Ovary (tissue), 9 donors: ENCODE results near the gene ZFPM1. TPM values are rescaled to one million over a fixed set of nuclear protein-coding genes. Genes with fewer than 3 reads are reported as not detected.

Source experiments
- DNase-seq, 5 donors: peaks; one replicate each; pipeline ENCODE4 v3.0.0-alpha.2; 2019 to 2020
- H3K27ac ChIP-seq, 2 donors: fragments of 200-600 bp; one replicate each; pipeline versions ENCODE4 v1.5.1 to v1.8.0; 2019 to 2022
- H3K27me3 ChIP-seq: fragments of 200-600 bp; one replicate; pipeline ENCODE4 v1.8.0; 2022
- H3K36me3 ChIP-seq: fragments of 200-600 bp; sonication (generic); one replicate; pipeline ENCODE4 v1.5.1; 2019
- H3K4me1 ChIP-seq: one replicate; pipeline ENCODE4 v1.8.1; 2013; ENCODE audit warnings: mild to moderate bottlenecking, moderate library complexity; ENCODE audit not compliant: insufficient read depth
- H3K4me3 ChIP-seq: fragments of 200-600 bp; sonication (generic); one replicate; pipeline ENCODE4 v1.5.1; 2017
- H3K9me3 ChIP-seq, 2 donors: fragments of 200-600 bp in 1 of 2; sonication (generic) in 1 of 2; one replicate each; pipeline versions ENCODE4 v1.5.1 to v1.8.1; 2013 to 2019; ENCODE audit warnings: mild to moderate bottlenecking in 1 of 2, moderate library complexity in 1 of 2
- EP300 ChIP-seq: sonication (generic); formaldehyde crosslinking; IDR thresholded peaks from one replicate; pipeline ENCODE4 v1.6.1; 2017; ENCODE audit warnings: antibody characterized with exemption
- POLR2A ChIP-seq: fragments of 450-650 bp; IDR thresholded peaks from one replicate; pipeline ENCODE4 v1.6.1; 2017; ENCODE audit warnings: antibody characterized with exemption, mild to moderate bottlenecking, moderate library complexity
- WGBS, 3 donors: extraction: QIAGEN DNeasy Blood & Tissue Kit in 1 of 3; methylation state at CpG; one replicate each; pipeline versions ENCODE4 v1.1.5 to v1.1.7; 2013 to 2017; 5-methylcytosine and 5-hydroxymethylcytosine counted together
- intact Hi-C, 4 donors: fragments of 100-400 bp; cut with DNase I; formaldehyde crosslinking; loops; one replicate each; pipeline versions ENCODE4 v1.11.0 to v1.15.1; 2022 to 2023
- polyA plus RNA-seq, 2 donors: library from polyadenylated mRNA; stranded (reverse); fragments of 200-250 nt in 1 of 2; fragments of 350-450 nt in 1 of 2; fragmentation: Illumina TruSeq in 1 of 2; extraction: RNeasy Lipid Tissue Mini Kit (QIAGEN cat#74804) in 1 of 2; gene quantifications; one replicate each; pipeline ENCODE4 v1.2.3, GENCODE V29; 2013 to 2014
- total RNA-seq, 7 donors: library from RNA; depleted of rRNA in 2 of 7; stranded (reverse); fragments of >200 nt in 2 of 7; fragmentation: NEBNext Ultra II Directional in 3 of 7; extraction: Animal tissue kit (Norgen Biotek cat#: 25700) in 3 of 7; gene quantifications; one replicate each; pipeline versions ENCODE4 v1.1.0 to v1.2.4, GENCODE V29; 2016 to 2023
- TF ChIP-seq, protein P1 (sequence below), 3 donors: fragments of 450-650 bp in 2 of 3; fragments of 200-600 bp in 1 of 3; IDR thresholded peaks; one replicate each; pipeline versions ENCODE4 v1.5.1 to v1.8.0; 2016 to 2022; ENCODE audit warnings: antibody characterized with exemption in 3 of 3, mild to moderate bottlenecking in 1 of 3
- donor health status: DM: no; HTN: no; CAD: no; lungs with moderate emphysema.
- donor health status: DM: no; HTN: no; CAD: no.
- donor health status: Bipolar disorder and iron deficiency.
- donor health status: DM: yes; HTN: yes; CAD: no.
- donor health status: DM: no; HTN: no; CAD: no.
- donor health status: DM: yes; HTN: yes; CAD: no.

Gene ZFPM1
- total and polyA plus RNA-seq, 9 donors = 0.10 to 11.4 (median 3.5) TPM

DNA sequence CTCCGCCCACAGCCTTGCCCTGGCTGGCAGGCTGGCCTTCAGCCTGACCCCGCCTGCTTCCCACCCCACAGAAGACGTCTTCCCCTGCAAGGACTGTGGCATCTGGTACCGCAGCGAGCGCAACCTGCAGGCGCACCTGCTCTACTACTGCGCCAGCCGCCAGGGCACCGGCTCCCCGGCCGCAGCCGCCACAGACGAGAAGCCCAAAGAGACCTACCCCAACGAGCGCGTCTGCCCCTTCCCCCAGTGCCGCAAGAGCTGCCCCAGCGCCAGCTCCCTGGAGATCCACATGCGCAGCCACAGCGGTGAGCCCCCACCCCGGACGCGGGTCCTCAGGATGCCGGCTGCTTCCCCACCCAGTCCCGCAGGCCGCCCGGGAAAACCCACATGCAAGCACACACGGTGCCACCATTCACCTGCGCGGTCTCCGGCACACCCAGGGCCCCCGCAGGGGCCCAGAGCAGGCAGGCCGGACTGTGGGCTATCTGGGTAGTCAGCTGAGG is 78.9 kb downstream of the ZFPM1 start:
- no peaks in the 10 kb centered on the region for H3K9me3 ChIP-seq
- H3K4me1 ChIP-seq = peaks cover 22% of the 10 kb centered on the region
- no peaks in the 10 kb centered on the region for H3K27me3 ChIP-seq
- DNase-seq = peak in 4 of 5 donors; percentile 31 to 60 (median 54)
- no peak overlapping the region for H3K4me3 ChIP-seq
- intact Hi-C loops = no loop called here
- H3K36me3 ChIP-seq = no peaks in the 10 kb centered on the region
- peak overlapping the region in 1 of 2 donors; percentile 83 for H3K27ac ChIP-seq
- WGBS, 3 donors = 87 to 91% (median 90%) methylated on average over 33 to 34 of the region's 34 CpGs
- no peak for TF ChIP-seq POLR2A
- TF ChIP-seq EP300 = no peak
- TF ChIP-seq, protein P1, sequence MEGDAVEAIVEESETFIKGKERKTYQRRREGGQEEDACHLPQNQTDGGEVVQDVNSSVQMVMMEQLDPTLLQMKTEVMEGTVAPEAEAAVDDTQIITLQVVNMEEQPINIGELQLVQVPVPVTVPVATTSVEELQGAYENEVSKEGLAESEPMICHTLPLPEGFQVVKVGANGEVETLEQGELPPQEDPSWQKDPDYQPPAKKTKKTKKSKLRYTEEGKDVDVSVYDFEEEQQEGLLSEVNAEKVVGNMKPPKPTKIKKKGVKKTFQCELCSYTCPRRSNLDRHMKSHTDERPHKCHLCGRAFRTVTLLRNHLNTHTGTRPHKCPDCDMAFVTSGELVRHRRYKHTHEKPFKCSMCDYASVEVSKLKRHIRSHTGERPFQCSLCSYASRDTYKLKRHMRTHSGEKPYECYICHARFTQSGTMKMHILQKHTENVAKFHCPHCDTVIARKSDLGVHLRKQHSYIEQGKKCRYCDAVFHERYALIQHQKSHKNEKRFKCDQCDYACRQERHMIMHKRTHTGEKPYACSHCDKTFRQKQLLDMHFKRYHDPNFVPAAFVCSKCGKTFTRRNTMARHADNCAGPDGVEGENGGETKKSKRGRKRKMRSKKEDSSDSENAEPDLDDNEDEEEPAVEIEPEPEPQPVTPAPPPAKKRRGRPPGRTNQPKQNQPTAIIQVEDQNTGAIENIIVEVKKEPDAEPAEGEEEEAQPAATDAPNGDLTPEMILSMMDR (IDR thresholded peaks at IDR 0.05) = no peak

DNA sequence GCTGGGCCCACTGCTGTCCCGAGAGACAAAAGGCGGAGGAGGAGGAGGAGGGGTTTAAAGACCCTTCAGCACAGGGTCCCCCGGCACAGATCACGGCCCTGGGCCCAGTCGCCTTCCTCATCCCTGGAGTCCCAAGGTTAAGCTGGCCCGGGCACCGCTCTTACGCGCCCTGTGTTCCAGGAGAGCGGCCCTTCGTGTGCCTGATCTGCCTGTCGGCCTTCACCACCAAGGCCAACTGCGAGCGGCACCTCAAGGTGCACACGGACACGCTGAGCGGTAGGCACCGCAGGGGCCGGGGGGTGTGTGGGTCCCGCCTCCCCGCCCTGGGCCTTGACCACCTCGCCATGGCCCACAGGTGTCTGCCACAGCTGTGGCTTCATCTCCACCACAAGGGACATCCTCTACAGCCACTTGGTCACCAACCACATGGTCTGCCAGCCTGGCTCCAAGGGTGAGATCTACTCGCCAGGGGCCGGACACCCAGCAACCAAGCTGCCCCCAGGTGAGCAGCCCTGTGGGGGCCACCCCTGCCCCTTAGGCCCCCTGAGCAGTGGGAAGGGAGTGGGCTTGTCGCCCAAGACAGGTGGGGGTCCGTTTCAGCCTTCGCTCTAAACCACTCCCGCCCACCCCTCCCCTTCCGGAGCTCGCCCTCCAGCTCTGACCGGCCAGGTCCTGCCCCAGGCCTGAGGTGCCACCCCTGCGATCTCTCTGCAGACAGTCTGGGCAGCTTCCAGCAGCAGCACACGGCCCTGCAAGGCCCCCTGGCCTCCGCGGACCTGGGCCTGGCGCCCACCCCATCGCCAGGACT is 79.6 kb downstream of the ZFPM1 start:
- H3K4me1 ChIP-seq = peaks cover 20% of the 10 kb centered on the region
- H3K9me3 ChIP-seq = no peaks in the 10 kb centered on the region
- H3K4me3 ChIP-seq = peak overlapping the region; percentile 65
- peak; percentile 38 to 58 (median 49) for DNase-seq
- intact Hi-C loops = no loop called here
- no peaks in the 10 kb centered on the region for H3K36me3 ChIP-seq
- no peaks in the 10 kb centered on the region for H3K27me3 ChIP-seq
- no peak for TF ChIP-seq POLR2A
- TF ChIP-seq EP300 = no peak
- TF ChIP-seq, protein P1 (IDR thresholded peaks at IDR 0.05) = no peak
- 68 to 84% (median 73%) methylated on average over 23 to 37 of the region's 37 CpGs for WGBS, 3 donors
- H3K27ac ChIP-seq = peak overlapping the region; percentile 67 to 83

DNA sequence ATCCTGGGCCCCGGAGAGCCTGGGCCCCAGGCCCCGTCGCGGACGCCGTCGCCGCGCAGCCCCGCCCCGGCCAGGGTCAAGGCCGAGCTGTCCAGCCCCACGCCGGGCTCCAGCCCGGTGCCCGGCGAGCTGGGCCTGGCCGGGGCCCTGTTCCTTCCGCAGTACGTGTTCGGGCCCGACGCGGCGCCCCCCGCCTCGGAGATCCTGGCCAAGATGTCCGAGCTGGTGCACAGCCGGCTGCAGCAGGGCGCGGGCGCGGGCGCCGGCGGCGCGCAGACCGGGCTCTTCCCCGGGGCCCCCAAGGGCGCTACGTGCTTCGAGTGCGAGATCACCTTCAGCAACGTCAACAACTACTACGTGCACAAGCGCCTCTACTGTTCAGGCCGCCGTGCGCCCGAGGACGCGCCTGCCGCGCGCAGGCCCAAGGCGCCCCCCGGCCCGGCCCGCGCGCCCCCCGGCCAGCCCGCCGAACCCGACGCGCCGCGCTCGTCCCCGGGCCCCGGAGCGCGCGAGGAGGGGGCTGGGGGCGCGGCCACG is 80.4 kb downstream of the ZFPM1 start:
- 2 to 17% (median 10%) methylated on average over 39 to 79 of the region's 79 CpGs for WGBS, 3 donors
- Histone ChIP-seq H3K27ac (peak overlapping the region; percentile 67 to 83), H3K4me1 (peaks cover 20% of the 10 kb centered on the region), H3K27me3 (no peaks in the 10 kb centered on the region), H3K36me3 (no peaks in the 10 kb centered on the region), H3K4me3 (peak overlapping the region; percentile 65), H3K9me3 (no peaks in the 10 kb centered on the region)
- TF ChIP-seq EP300 (no peak), POLR2A (no peak)
- TF ChIP-seq, protein P1 (IDR thresholded peaks at IDR 0.05) = no peak
- intact Hi-C loops = no loop called here
- peak; percentile 52 to 75 (median 70) for DNase-seq

DNA sequence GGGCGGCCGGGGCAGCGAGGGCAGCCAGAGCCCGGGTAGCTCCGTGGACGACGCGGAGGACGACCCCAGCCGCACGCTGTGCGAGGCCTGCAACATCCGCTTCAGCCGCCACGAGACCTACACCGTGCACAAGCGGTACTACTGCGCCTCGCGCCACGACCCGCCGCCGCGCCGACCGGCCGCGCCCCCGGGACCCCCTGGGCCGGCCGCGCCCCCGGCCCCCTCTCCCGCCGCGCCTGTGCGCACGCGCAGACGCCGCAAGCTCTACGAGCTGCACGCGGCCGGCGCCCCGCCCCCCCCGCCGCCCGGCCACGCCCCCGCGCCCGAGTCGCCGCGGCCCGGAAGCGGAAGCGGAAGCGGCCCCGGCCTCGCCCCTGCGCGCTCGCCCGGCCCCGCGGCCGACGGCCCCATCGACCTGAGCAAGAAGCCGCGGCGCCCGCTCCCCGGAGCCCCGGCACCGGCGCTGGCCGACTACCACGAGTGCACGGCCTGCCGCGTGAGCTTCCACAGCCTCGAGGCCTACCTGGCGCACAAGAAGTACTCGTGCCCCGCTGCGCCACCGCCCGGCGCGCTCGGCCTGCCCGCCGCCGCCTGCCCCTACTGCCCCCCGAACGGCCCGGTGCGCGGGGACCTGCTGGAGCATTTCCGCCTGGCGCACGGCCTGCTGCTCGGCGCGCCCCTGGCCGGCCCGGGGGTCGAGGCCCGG is 81.0 kb downstream of the ZFPM1 start:
- 1 to 3% (median 1%) methylated on average over 14 to 113 of the region's 114 CpGs for WGBS, 3 donors
- no peaks in the 10 kb centered on the region for H3K27me3 ChIP-seq
- TF ChIP-seq, protein P1 (IDR thresholded peaks at IDR 0.05) = no peak
- TF ChIP-seq EP300 = no peak
- peak; percentile 44 for TF ChIP-seq POLR2A
- intact Hi-C loops = no loop called here
- peak overlapping the region in 1 of 2 donors; percentile 83 for H3K27ac ChIP-seq
- H3K9me3 ChIP-seq = no peaks in the 10 kb centered on the region
- DNase-seq = peak; percentile 78 to 90 (median 86)
- peak overlapping the region; percentile 65 for H3K4me3 ChIP-seq
- H3K4me1 ChIP-seq = peaks cover 20% of the 10 kb centered on the region
- H3K36me3 ChIP-seq = no peaks in the 10 kb centered on the region
